Measurements from ENCODE around the gene MYL12A.

Gene MYL12A

GRCh38 chr18:3284501-3284900, 36.9 kb downstream of the MYL12A start:
- DNase-seq = no peak

- no peak for DNase-seq
These were observed 38.6 kb downstream of the MYL12A start for GRCh38 chr18:3286159-3286558.

GRCh38 chr18:3293196-3293951, 45.8 kb downstream of the MYL12A start:
- DNase-seq = no peak

- no peak for DNase-seq
These were observed 47.0 kb downstream of the MYL12A start for GRCh38 chr18:3294435-3295080.

GRCh38 chr18:3297025-3297984, 49.7 kb downstream of the MYL12A start:
- peak; percentile 92 to 95 for DNase-seq

- no peak for DNase-seq
These were observed 57.2 kb downstream of the MYL12A start for GRCh38 chr18:3304832-3305231.

DNA sequence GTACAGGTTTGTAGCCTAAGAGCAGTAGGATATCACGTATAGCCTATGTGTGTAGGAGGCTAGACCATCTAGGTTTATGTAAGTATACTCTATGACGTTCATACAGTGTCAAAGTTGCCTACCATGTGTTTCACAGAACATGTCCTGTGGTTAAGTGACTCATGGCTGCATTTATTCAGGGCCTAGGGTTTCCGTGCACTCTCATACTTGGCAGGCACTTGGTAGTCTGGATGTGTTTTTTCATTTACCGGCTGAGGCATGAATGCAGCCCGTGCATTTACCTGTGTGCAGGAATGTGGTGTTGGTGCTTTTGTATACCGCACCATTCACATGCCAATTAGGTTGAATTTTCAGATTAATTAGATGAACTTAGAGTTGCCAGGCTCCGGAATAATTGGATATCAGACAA, 57.8 kb downstream of the MYL12A start:
- peak; percentile 12 to 63 for DNase-seq

Measured in CD4-positive, alpha-beta T cell treated with Interferon alpha-2 for 1 hour (primary cell).